Activated CD4-positive, alpha-beta memory T cell treated with anti-CD3 and anti-CD28 coated beads for 36 hours (primary cell): Measurements from ENCODE around the gene MET. TPM values are rescaled to one million over a fixed set of nuclear protein-coding genes. Genes with fewer than 3 reads are reported as not detected.
"Not testable (repeated sequence)": the region's sequence is repeated elsewhere in the genome, so short reads cannot be mapped to it uniquely, and the experiment has no call there.

Experiments
- CTCF ChIA-PET: fragments of 350-600 bp; sonication (Branson Sonifier 250); formaldehyde crosslinking; loops from one replicate; lab custom pipeline; 2021; ENCODE audit warnings: antibody characterized with exemption, inconsistent platforms; lab: Charles Lee
- POLR2A ChIA-PET: fragments of 350-600 bp; sonication (Branson Sonifier 250); formaldehyde crosslinking; loops from one replicate; lab custom pipeline; 2021; ENCODE audit warnings: antibody characterized with exemption; lab: Charles Lee
- DNase-seq: peaks from one replicate; pipeline ENCODE4 v3.0.0-alpha.2; 2020
- H3K27ac Mint-ChIP-seq: one replicate; pipeline ENCODE4 v1.8.0; 2021; ENCODE audit warnings: mixed read lengths
- H3K27me3 Mint-ChIP-seq: one replicate; pipeline ENCODE4 v1.8.0; 2021; ENCODE audit warnings: mixed read lengths
- H3K36me3 Mint-ChIP-seq: one replicate; pipeline ENCODE4 v1.8.0; 2021; ENCODE audit warnings: mixed read lengths
- H3K4me1 Mint-ChIP-seq: one replicate; pipeline ENCODE4 v1.8.0; 2021; ENCODE audit warnings: low read depth, mixed read lengths
- H3K4me3 Mint-ChIP-seq: one replicate; pipeline ENCODE4 v1.8.0; 2021; ENCODE audit warnings: mild to moderate bottlenecking, mixed read lengths
- H3K9me3 Mint-ChIP-seq: one replicate; pipeline ENCODE4 v1.8.0; 2021; ENCODE audit warnings: mixed read lengths
- intact Hi-C: fragments of 100-400 bp; cut with micrococcal nuclease; formaldehyde crosslinking; loops from one replicate; pipeline ENCODE4 v1.15.1; 2023
- total RNA-seq, 2 experiments: library from RNA; stranded (reverse); gene quantifications; one replicate each; pipeline ENCODE4 v1.2.3, GENCODE V29; 2021

Gene MET
- total RNA-seq, 2 experiments from 2014 or later: 1.4 to 1.8 TPM

DNA sequence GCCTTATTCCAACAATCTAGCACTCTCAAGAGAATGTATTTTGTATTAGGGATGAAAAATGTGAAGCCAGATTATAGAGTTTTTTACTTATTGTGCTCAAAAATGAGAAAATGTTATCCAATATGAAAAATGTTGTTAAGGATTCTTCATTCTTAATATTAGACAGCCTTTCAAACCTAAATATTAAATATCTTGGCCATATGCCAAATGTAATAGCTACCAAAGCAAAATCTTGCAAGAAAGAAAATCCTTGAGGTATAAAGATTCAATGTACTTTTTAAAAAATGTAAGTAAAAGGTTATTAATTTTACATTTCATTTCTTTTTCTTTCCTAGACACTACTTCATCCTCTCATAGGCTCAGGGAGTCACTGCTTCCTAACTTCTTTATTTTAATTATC, 33.4 kb downstream of the MET start:
- Mint-ChIP-seq H3K9me3 (no peaks in the 10 kb centered on the region), H3K27ac (no peak overlapping the region), H3K4me3 (no peak overlapping the region), H3K36me3 (no peaks in the 10 kb centered on the region), H3K27me3 (peaks cover 4% of the 10 kb centered on the region), H3K4me1 (no peaks in the 10 kb centered on the region)
- DNase-seq: no peak
- ChIA-PET POLR2A (no interaction called here), CTCF (no interaction called here)
- intact Hi-C loops: no loop called here

DNA sequence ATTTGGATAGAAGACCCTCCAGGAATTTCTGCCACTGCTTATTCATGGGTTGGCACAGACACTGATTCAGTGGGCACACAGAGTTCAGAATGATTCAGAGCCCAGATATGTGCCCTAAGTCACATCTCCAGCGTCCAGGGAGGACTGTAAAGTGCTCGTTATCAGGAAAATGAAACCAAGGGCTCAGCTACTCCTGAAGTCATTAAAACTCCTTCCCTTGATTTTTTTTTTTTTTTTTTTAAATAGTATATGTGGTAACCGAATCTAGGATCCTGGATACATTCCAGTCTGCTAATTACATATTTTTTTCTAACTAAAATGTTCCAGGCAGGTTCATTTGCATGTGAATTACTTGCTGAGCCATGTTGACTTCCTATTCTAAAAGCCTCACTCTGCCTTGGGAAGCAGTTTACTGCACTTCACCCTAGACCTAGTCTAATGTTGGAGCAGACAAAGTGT, 34.7 kb downstream of the MET start:
- Mint-ChIP-seq H3K27ac (no peak overlapping the region), H3K4me1 (no peaks in the 10 kb centered on the region), H3K4me3 (no peak overlapping the region), H3K36me3 (no peaks in the 10 kb centered on the region), H3K27me3 (peaks cover 4% of the 10 kb centered on the region), H3K9me3 (no peaks in the 10 kb centered on the region)
- ChIA-PET POLR2A (no interaction called here), CTCF (interaction anchor here (1.0 kb wide), 1 partner anchor 10 kb away, joined by 3 read pairs; no protein-coding TSS in a partner anchor)
- intact Hi-C loops: no loop called here
- no peak for DNase-seq

DNA sequence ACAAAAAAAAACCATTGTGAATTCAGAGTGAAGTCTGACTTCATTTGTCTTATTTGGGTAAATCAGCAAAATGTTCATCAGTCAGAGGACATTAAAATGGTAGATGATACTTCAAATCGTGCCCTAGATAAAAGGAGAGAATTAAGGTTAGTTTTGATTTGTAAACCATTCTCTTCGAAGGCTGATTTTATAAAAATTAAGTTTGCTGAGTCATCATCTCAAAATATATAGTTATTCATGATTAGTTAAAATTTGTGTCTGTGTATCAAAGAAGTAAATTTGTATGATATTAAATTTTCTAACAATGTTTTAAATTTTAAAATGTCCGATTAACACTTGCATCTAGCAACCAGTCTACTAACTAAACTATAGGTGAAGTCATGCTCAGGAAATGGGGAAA, 35.3 kb downstream of the MET start:
- ChIA-PET CTCF (interaction anchor here (1.0 kb wide), 1 partner anchor 9 kb away, joined by 3 read pairs; no protein-coding TSS in a partner anchor), POLR2A (no interaction called here)
- Mint-ChIP-seq H3K27me3 (peaks cover 10% of the 10 kb centered on the region), H3K36me3 (no peaks in the 10 kb centered on the region), H3K9me3 (no peaks in the 10 kb centered on the region), H3K4me3 (no peak overlapping the region), H3K4me1 (no peaks in the 10 kb centered on the region), H3K27ac (no peak overlapping the region)
- no peak for DNase-seq
- intact Hi-C loops: no loop called here

DNA sequence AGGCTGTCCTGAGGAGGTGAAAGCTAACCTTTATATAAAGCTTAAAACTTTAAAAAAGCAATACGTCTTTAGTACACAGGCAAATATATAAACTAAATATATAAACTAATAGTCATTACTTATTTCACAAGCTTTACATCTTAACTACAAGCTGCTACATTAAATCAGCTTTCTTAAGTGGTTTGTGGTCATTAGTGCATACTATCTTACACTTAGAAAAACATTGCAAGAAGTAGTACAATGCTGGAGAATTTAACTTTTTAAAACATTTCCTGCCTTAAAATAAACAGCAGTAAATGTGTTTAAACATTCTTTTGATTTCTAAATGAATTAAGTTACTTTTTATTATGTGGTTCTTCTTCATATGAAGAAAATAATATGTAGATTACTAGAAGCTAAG, 36.3 kb downstream of the MET start:
- intact Hi-C loops: no loop called here
- peaks cover 10% of the 10 kb centered on the region for H3K27me3 Mint-ChIP-seq

DNA sequence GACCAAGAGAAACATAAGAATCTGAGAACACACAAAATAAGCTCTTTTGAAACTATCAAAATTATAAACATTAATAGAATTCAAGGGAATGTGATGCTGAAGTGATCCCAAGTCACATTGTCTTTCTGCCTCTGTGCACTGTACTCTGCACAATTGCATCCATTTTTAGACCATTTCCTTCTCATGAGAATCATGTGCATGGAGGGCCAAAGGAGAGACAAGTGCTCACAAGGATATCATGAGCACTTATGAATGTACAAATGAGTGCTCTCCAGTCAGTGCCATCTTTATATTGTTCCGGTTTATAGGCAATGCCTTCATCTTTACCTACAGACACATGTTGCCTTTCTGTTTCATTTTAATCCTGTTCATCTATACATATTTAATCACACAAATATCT, 36.9 kb downstream of the MET start:
- ChIA-PET CTCF (interaction anchor here (1.2 kb wide), 1 partner anchor 10 kb away, joined by 3 read pairs; no protein-coding TSS in a partner anchor), POLR2A (no interaction called here)
- H3K27ac Mint-ChIP-seq: no peak overlapping the region
- no peak for DNase-seq
- no peaks in the 10 kb centered on the region for H3K9me3 Mint-ChIP-seq
- H3K27me3 Mint-ChIP-seq: peaks cover 11% of the 10 kb centered on the region
- intact Hi-C loops: no loop called here
- no peak overlapping the region for H3K4me3 Mint-ChIP-seq
- H3K36me3 Mint-ChIP-seq: no peaks in the 10 kb centered on the region
- H3K4me1 Mint-ChIP-seq: no peaks in the 10 kb centered on the region

More for the DNA sequence above, 36.3 kb downstream of the MET start:
- DNase-seq: no peak
- POLR2A ChIA-PET: no interaction called here
- no peaks in the 10 kb centered on the region for H3K4me1 Mint-ChIP-seq
- CTCF ChIA-PET: interaction anchor here (1.2 kb wide), 1 partner anchor 9 kb away, joined by 3 read pairs; no protein-coding TSS in a partner anchor
- H3K27ac Mint-ChIP-seq: no peak overlapping the region
- no peaks in the 10 kb centered on the region for H3K36me3 Mint-ChIP-seq
- H3K4me3 Mint-ChIP-seq: no peak overlapping the region
- H3K9me3 Mint-ChIP-seq: no peaks in the 10 kb centered on the region

DNA sequence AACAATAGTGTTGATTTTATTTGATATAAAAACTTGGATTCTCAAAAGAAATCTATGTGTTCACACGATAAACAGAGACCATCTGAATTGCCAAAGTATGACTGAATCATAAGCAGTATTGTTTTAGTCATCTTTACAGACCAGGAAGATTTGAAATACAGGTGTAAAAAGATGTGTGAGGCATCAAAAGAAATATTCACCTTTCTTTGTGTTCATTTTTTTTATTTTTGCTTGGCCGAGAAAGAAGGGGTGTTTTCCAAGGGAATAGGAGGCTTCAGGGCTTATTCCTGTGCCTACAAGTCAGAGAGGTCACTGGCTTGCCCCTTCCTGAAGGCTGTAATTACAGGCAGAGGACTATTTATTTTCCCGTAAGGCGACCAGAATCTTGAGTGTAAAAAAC, 37.3 kb downstream of the MET start:
- POLR2A ChIA-PET: no interaction called here
- DNase-seq: no peak
- no peak overlapping the region for H3K27ac Mint-ChIP-seq
- intact Hi-C loops: no loop called here
- CTCF ChIA-PET: no interaction called here
- no peak overlapping the region for H3K4me3 Mint-ChIP-seq
- H3K4me1 Mint-ChIP-seq: no peaks in the 10 kb centered on the region
- peaks cover 11% of the 10 kb centered on the region for H3K27me3 Mint-ChIP-seq
- no peaks in the 10 kb centered on the region for H3K36me3 Mint-ChIP-seq
- no peaks in the 10 kb centered on the region for H3K9me3 Mint-ChIP-seq

DNA sequence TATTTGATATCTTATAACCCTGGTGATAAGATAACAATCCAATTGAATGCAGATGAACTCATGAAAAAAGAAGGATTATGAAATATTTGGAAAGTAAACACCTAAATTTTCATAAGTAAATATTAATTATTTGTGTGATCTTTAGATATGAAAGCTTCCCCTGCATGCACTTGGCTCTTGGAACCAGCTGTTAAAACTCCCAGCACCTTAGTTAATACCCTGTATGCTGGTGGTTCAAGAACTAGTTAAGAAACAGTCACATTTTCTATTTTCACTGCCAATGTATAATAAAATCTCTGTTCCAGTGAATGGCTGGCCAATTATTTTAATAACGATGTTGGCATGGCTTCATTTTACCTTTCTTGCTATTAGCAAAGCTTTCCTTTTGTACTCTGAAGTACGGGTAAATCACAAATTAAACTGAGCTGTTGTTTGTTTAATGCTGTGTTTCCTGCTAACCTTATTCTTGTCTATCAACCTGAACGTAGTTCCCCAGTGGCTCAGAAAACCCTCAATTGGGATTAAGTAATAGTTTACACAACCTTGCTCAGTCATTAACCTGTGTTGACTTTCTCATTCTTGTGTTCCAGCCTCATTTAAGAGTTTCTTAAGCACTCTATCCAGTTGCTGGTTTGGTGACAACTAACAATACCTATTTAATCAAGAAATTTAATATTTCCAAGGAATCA, 38.9 kb downstream of the MET start:
- H3K27ac Mint-ChIP-seq: no peak overlapping the region
- POLR2A ChIA-PET: no interaction called here
- intact Hi-C loops: no loop called here
- no peaks in the 10 kb centered on the region for H3K36me3 Mint-ChIP-seq
- no peak for DNase-seq
- peaks cover 11% of the 10 kb centered on the region for H3K27me3 Mint-ChIP-seq
- no peaks in the 10 kb centered on the region for H3K9me3 Mint-ChIP-seq
- no peaks in the 10 kb centered on the region for H3K4me1 Mint-ChIP-seq
- CTCF ChIA-PET: no interaction called here
- H3K4me3 Mint-ChIP-seq: no peak overlapping the region

DNA sequence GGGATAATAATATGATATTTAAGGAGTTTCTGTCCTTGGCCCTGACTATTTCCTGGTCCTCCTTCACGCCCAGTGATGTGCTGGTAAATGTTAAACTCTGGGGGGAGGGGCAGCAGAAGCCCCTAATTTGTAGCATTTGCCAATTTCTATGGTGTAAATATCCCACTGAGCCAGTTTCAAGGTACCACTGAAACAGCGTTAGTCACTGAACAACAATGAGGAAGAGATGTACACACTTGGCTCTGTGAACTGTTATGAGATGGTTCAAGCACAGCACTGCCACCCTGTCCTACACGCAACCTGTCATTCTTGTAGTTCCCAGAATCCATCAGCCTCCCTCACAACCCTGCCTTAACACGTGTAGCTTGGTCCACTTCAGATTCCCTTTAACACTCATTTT, 39.8 kb downstream of the MET start:
- no peak overlapping the region for H3K4me3 Mint-ChIP-seq
- intact Hi-C loops: no loop called here
- DNase-seq: no peak
- POLR2A ChIA-PET: no interaction called here
- no peaks in the 10 kb centered on the region for H3K4me1 Mint-ChIP-seq
- H3K27ac Mint-ChIP-seq: no peak overlapping the region
- no peaks in the 10 kb centered on the region for H3K9me3 Mint-ChIP-seq
- peaks cover 10% of the 10 kb centered on the region for H3K27me3 Mint-ChIP-seq
- CTCF ChIA-PET: no interaction called here
- H3K36me3 Mint-ChIP-seq: no peaks in the 10 kb centered on the region

DNA sequence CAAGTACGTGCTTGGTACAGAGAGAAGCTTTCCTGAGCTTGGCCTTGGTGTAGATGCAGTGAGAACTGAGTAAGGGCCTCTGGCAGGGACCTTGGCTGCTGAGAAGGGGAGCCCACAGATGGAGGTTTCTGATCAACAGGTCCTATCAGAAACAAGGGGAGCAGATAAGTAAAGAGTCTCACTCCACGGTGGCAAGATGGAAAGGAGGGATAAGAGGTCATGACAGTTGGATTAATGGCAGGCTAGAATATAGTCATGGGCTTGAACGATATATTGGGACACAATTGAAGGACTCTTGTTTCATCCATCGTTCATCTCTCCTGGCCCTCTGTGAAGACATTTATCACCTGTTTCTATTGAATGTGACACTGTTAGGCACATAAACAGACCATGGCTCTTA, 41.5 kb downstream of the MET start:
- Mint-ChIP-seq H3K36me3 (no peaks in the 10 kb centered on the region), H3K4me1 (no peaks in the 10 kb centered on the region), H3K9me3 (no peaks in the 10 kb centered on the region), H3K4me3 (no peak overlapping the region), H3K27me3 (peaks cover 10% of the 10 kb centered on the region), H3K27ac (no peak overlapping the region)
- ChIA-PET POLR2A (no interaction called here), CTCF (no interaction called here)
- intact Hi-C loops: no loop called here
- DNase-seq: no peak

DNA sequence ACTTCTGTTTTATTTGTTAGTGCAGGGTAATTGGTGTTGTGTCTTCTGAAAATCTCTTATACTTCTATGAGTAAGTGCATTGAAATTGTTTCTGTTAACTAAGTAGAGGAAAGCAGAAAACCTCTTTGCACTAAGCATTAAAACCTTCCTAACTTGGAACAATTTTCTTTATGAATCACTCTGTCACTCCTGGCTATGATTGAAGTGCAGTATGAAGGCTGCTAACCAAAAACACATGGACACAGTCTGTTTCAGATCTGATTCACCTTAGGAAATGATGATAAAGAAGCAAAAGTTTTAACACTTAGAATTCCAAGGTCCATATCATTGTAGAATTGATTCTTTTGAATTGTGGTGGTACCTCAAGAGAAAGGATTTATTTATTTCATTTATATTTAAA, 41.9 kb downstream of the MET start:
- DNase-seq: no peak
- ChIA-PET POLR2A (no interaction called here), CTCF (no interaction called here)
- intact Hi-C loops: no loop called here
- Mint-ChIP-seq H3K36me3 (no peaks in the 10 kb centered on the region), H3K9me3 (no peaks in the 10 kb centered on the region), H3K27me3 (peaks cover 8% of the 10 kb centered on the region), H3K27ac (no peak overlapping the region), H3K4me1 (no peaks in the 10 kb centered on the region), H3K4me3 (no peak overlapping the region)

DNA sequence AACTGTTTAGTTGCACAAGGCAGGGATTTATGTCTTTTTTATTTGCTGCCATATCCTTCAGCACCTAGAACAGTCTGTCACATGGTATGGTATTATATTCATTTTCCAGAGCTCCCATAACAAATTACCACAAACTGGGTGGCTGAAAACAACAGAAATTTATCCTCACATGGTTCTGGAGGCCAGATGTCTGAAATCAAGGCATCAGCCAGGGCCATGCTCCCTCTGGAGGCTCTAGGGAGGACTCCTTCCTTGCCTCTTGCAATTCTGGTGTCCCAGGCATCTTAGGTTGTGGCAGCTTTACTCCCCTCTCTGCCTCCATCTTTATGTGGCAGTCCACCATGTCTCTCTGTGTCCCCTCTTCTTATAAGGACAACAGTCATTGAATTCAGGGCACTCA, 43.1 kb downstream of the MET start:
- no peak for DNase-seq
- no peaks in the 10 kb centered on the region for H3K9me3 Mint-ChIP-seq

DNA sequence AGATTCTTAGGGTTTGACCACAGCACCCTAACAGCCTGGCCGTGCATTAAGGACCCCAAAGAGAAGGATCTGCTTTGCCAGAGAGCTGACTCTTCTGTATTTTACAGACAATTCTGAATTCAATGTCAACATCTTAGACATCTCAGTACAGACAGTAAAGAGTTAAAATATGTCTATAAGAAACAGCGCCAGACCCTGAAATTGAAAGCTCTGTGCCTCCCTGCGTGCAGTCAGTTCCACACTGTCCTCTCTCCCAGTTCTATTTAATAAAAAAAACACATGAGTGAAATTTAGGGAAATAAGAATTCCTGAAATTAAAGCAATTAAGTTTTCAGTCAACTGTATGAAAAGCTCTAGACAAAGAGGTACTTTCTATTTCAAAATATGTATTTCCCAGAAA, 45.1 kb downstream of the MET start:
- POLR2A ChIA-PET: no interaction called here
- Mint-ChIP-seq H3K4me1 (no peaks in the 10 kb centered on the region), H3K27ac (no peak overlapping the region), H3K36me3 (no peaks in the 10 kb centered on the region), H3K9me3 (no peaks in the 10 kb centered on the region), H3K27me3 (peaks cover 3% of the 10 kb centered on the region), H3K4me3 (no peak overlapping the region)
- CTCF ChIA-PET: no interaction called here
- intact Hi-C loops: no loop called here
- DNase-seq: no peak

More for the DNA sequence above, 43.1 kb downstream of the MET start:
- Mint-ChIP-seq H3K27ac (no peak overlapping the region), H3K4me1 (no peaks in the 10 kb centered on the region), H3K27me3 (peaks cover 8% of the 10 kb centered on the region), H3K4me3 (no peak overlapping the region), H3K36me3 (no peaks in the 10 kb centered on the region)
- intact Hi-C loops: no loop called here
- POLR2A ChIA-PET: no interaction called here
- CTCF ChIA-PET: interaction anchor here (1.0 kb wide), 1 partner anchor 126 kb away, joined by 3 read pairs; no protein-coding TSS in a partner anchor

DNA sequence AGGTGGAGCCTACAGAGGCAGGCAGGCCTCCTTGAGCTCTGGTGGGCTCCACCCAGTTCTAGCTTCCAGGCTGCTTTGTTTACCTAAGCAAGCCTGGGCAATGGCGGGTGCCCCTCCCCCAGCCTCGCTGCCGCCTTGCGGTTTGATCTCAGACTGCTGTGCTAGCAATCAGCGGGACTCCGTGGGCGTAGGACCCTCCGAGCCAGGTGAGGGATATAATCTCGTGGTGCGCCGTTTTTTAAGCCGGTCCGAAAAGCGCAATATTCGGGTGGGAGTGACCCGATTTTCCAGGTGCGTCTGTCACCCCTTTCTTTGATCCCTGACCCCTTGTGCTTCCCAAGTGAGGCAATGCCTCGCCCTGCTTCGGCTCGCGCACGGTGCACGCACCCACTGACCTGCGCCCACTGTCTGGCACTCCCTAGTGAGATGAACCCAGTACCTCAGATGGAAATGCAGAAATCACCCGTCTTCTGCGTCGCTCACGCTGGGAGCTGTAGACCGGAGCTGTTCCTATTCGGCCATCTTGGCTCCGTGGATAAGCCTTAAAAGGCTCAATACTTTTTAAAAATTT, 52.0 kb downstream of the MET start:
- H3K27me3 Mint-ChIP-seq, H3K4me3 Mint-ChIP-seq, H3K36me3 Mint-ChIP-seq, POLR2A ChIA-PET, intact Hi-C loops, DNase-seq, H3K9me3 Mint-ChIP-seq, CTCF ChIA-PET, H3K4me1 Mint-ChIP-seq, H3K27ac Mint-ChIP-seq: not testable (repeated sequence)
